Lower leg skin (tissue), 3 donors: ENCODE results near the gene SYT1.

Source experiments
- POLR2A ChIP-seq, 2 donors: fragments of 450-650 bp; IDR thresholded peaks; one replicate each; pipeline ENCODE4 v1.6.1; 2016 to 2017; ENCODE audit warnings: antibody characterized with exemption in 2 of 2, mild to moderate bottlenecking in 1 of 2, moderate library complexity in 1 of 2
- TF ChIP-seq, protein P1 (sequence below), 3 donors: fragments of 450-650 bp; IDR thresholded peaks; one replicate each; pipeline ENCODE4 v1.5.1; 2016; ENCODE audit warnings: antibody characterized with exemption in 3 of 3, mild to moderate bottlenecking in 3 of 3, moderate library complexity in 2 of 3

- TF ChIP-seq, protein P1, sequence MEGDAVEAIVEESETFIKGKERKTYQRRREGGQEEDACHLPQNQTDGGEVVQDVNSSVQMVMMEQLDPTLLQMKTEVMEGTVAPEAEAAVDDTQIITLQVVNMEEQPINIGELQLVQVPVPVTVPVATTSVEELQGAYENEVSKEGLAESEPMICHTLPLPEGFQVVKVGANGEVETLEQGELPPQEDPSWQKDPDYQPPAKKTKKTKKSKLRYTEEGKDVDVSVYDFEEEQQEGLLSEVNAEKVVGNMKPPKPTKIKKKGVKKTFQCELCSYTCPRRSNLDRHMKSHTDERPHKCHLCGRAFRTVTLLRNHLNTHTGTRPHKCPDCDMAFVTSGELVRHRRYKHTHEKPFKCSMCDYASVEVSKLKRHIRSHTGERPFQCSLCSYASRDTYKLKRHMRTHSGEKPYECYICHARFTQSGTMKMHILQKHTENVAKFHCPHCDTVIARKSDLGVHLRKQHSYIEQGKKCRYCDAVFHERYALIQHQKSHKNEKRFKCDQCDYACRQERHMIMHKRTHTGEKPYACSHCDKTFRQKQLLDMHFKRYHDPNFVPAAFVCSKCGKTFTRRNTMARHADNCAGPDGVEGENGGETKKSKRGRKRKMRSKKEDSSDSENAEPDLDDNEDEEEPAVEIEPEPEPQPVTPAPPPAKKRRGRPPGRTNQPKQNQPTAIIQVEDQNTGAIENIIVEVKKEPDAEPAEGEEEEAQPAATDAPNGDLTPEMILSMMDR (IDR thresholded peaks at IDR 0.05) = no peak
- TF ChIP-seq POLR2A (IDR thresholded peaks at IDR 0.05) = no peak
Observed at GRCh38 chr12:78961171-78961570, 96.6 kb downstream of the SYT1 start.
